Measurements from ENCODE around the gene EQTN.

The EQTN gene

DNA sequence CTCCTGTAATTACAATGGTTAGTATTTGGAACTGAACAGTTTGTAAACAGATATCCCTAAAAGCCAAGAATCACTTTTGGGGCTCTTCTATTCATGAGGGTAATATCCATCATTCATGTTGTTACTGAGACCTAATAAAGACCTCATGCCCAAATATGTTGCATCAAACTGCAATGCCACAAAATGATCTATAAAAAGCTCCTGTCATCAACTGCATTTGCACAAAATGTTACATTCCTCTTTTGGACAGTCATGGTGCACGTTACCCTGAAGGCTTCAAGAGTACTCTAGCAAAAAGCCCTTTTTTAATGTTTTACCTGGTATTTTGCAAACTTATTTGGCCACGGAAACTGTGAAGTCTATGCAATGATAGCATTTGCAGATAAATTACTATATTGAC, 14.2 kb upstream of the EQTN start:
- TF ChIP-seq SPI1 (IDR thresholded peaks at IDR 0.05; ENCODE audit: borderline replicate concordance, low read depth) (no peak), GABPA (IDR thresholded peaks at IDR 0.05; ENCODE audit: low read depth) (no peak), POLR2AphosphoS5 (IDR thresholded peaks at IDR 0.05; ENCODE audit: low read depth) (no peak)
- TF ChIP-seq, protein P1, sequence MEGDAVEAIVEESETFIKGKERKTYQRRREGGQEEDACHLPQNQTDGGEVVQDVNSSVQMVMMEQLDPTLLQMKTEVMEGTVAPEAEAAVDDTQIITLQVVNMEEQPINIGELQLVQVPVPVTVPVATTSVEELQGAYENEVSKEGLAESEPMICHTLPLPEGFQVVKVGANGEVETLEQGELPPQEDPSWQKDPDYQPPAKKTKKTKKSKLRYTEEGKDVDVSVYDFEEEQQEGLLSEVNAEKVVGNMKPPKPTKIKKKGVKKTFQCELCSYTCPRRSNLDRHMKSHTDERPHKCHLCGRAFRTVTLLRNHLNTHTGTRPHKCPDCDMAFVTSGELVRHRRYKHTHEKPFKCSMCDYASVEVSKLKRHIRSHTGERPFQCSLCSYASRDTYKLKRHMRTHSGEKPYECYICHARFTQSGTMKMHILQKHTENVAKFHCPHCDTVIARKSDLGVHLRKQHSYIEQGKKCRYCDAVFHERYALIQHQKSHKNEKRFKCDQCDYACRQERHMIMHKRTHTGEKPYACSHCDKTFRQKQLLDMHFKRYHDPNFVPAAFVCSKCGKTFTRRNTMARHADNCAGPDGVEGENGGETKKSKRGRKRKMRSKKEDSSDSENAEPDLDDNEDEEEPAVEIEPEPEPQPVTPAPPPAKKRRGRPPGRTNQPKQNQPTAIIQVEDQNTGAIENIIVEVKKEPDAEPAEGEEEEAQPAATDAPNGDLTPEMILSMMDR (IDR thresholded peaks at IDR 0.05; ENCODE audit: insufficient read depth, low read length) = no peak
- TF ChIP-seq, protein P2, sequence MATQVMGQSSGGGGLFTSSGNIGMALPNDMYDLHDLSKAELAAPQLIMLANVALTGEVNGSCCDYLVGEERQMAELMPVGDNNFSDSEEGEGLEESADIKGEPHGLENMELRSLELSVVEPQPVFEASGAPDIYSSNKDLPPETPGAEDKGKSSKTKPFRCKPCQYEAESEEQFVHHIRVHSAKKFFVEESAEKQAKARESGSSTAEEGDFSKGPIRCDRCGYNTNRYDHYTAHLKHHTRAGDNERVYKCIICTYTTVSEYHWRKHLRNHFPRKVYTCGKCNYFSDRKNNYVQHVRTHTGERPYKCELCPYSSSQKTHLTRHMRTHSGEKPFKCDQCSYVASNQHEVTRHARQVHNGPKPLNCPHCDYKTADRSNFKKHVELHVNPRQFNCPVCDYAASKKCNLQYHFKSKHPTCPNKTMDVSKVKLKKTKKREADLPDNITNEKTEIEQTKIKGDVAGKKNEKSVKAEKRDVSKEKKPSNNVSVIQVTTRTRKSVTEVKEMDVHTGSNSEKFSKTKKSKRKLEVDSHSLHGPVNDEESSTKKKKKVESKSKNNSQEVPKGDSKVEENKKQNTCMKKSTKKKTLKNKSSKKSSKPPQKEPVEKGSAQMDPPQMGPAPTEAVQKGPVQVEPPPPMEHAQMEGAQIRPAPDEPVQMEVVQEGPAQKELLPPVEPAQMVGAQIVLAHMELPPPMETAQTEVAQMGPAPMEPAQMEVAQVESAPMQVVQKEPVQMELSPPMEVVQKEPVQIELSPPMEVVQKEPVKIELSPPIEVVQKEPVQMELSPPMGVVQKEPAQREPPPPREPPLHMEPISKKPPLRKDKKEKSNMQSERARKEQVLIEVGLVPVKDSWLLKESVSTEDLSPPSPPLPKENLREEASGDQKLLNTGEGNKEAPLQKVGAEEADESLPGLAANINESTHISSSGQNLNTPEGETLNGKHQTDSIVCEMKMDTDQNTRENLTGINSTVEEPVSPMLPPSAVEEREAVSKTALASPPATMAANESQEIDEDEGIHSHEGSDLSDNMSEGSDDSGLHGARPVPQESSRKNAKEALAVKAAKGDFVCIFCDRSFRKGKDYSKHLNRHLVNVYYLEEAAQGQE (IDR thresholded peaks at IDR 0.05; ENCODE audit: insufficient replicate concordance, low read depth) = no peak
- Histone ChIP-seq H3K4me3 (replicated peaks; ENCODE audit: insufficient read depth, low read length) (no peak overlapping the region), H3K27me3 (ENCODE audit: insufficient read depth, poor library complexity, severe bottlenecking) (no peaks in the 10 kb centered on the region), H3K27ac (replicated peaks) (no peak overlapping the region)
- DNase-seq (ENCODE audit: low read depth in 1 of 2, low spot score in 1 of 2) = no peak

DNA sequence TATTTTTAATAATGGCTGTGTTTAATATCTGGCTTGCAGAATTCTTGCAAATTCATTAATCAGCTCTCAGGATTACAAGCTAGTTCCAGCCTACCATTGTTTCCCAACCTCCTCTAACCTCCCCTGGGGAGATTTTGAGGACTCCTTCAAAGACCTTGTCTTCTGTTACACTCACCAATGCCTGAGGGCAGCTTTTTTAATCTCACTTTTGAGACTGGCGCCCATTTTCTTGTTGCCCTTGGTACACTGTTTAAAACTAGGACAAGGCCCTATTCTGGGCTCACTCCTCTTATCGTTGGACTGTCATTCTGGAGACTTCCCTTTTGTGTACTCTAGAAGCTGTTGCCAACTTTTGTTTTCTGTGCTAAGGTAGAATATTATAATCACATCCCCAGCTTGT, 13.6 kb upstream of the EQTN start:
- TF ChIP-seq POLR2AphosphoS5 (IDR thresholded peaks at IDR 0.05; ENCODE audit: low read depth) (no peak), SPI1 (IDR thresholded peaks at IDR 0.05; ENCODE audit: borderline replicate concordance, low read depth) (no peak), GABPA (IDR thresholded peaks at IDR 0.05; ENCODE audit: low read depth) (no peak)
- TF ChIP-seq, protein P1 (IDR thresholded peaks at IDR 0.05; ENCODE audit: insufficient read depth, low read length) = no peak
- TF ChIP-seq, protein P2 (IDR thresholded peaks at IDR 0.05; ENCODE audit: insufficient replicate concordance, low read depth) = no peak
- Histone ChIP-seq H3K4me3 (replicated peaks; ENCODE audit: insufficient read depth, low read length) (no peak overlapping the region), H3K27me3 (ENCODE audit: insufficient read depth, poor library complexity, severe bottlenecking) (no peaks in the 10 kb centered on the region), H3K27ac (replicated peaks) (no peak overlapping the region)
- no peak for DNase-seq (ENCODE audit: low read depth in 1 of 2, low spot score in 1 of 2)

DNA sequence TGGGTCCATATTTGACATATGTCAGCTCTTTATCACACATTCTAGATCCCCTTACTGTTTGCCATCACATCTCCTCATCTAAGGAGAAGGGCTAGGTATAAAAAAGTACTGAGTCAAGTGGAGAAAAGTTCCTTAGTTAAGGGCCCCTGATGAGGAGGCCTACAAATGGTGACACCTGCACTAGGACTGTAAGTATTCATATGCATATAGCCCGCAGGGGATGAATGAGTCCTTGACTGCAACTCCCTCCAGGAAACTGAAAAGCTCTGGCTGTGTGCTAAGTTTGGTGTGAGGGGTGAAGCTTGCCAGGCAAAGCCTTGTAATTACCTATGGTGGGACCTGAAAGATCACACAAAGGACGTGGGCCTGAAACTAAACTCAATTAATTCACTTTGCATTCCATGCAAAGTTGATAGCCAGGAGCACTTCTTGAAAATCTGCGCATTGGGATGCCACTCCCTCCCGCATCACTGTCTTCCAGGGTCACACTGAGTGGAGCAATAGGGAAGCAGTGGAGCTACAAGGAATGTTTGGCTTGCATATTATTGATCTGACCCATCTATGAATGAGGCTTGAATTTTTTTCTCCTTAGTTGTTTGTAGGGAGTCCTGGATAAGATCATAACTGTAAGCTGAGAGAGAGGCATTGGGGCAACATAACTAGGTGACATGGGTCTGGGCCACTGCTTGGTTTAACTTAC, 11.9 kb upstream of the EQTN start:
- Histone ChIP-seq H3K4me3 (replicated peaks; ENCODE audit: insufficient read depth, low read length) (no peak overlapping the region), H3K27me3 (ENCODE audit: insufficient read depth, poor library complexity, severe bottlenecking) (no peaks in the 10 kb centered on the region), H3K27ac (replicated peaks) (no peak overlapping the region)
- no peak for DNase-seq (ENCODE audit: low read depth in 1 of 2, low spot score in 1 of 2)
- no peak for TF ChIP-seq SPI1 (IDR thresholded peaks at IDR 0.05; ENCODE audit: borderline replicate concordance, low read depth)
- TF ChIP-seq, protein P1 (IDR thresholded peaks at IDR 0.05; ENCODE audit: insufficient read depth, low read length) = no peak
- no peak for TF ChIP-seq GABPA (IDR thresholded peaks at IDR 0.05; ENCODE audit: low read depth)
- TF ChIP-seq, protein P2 (IDR thresholded peaks at IDR 0.05; ENCODE audit: insufficient replicate concordance, low read depth) = no peak
- no peak for TF ChIP-seq POLR2AphosphoS5 (IDR thresholded peaks at IDR 0.05; ENCODE audit: low read depth)

All from HL-60 (cell line).